Choroid plexus epithelial cell (primary cell): Measurements from ENCODE around the gene SLC8A1.
"Not testable (repeated sequence)": the region's sequence is repeated elsewhere in the genome, so short reads cannot be mapped to it uniquely, and the experiment has no call there.

Source experiments
- DNase-seq: peaks from one replicate; pipeline ENCODE4 v3.0.0-alpha.2; 2010; ENCODE audit warnings: low read depth
- H3K4me3 ChIP-seq: 2 replicates; pipeline ENCODE4 v1.5.1; 2011; ENCODE audit warnings: low read depth, mild to moderate bottlenecking, control low read depth, low read length, moderate library complexity
- CTCF ChIP-seq: conservative IDR thresholded peaks from 2 replicates; pipeline ENCODE4 v1.5.1; 2011; ENCODE audit warnings: low read depth, mild to moderate bottlenecking, control low read depth, inconsistent platforms, low read length, moderate library complexity

Gene SLC8A1

GRCh38 chr2:40087927-40088326 is 364.0 kb downstream of the SLC8A1 start:
- no peak for DNase-seq
- TF ChIP-seq CTCF, result no peak
- H3K4me3 ChIP-seq, result no peak overlapping the region

GRCh38 chr2:40087434-40087833 is 364.5 kb downstream of the SLC8A1 start:
- H3K4me3 ChIP-seq, result no peak overlapping the region
- DNase-seq, result no peak
- no peak for TF ChIP-seq CTCF

GRCh38 chr2:40085786-40086185 is 366.1 kb downstream of the SLC8A1 start:
- DNase-seq, result no peak
- H3K4me3 ChIP-seq, result no peak overlapping the region
- no peak for TF ChIP-seq CTCF

GRCh38 chr2:40073336-40073735 is 378.6 kb downstream of the SLC8A1 start:
- H3K4me3 ChIP-seq, DNase-seq: not testable (repeated sequence)

- no peak for DNase-seq
- H3K4me3 ChIP-seq, result no peak overlapping the region
- TF ChIP-seq CTCF, result no peak
These were observed 379.3 kb downstream of the SLC8A1 start for GRCh38 chr2:40072442-40073232.

- no peak for DNase-seq
- TF ChIP-seq CTCF, result no peak
- no peak overlapping the region for H3K4me3 ChIP-seq
These were observed 389.5 kb downstream of the SLC8A1 start for GRCh38 chr2:40062381-40062780.

- no peak for TF ChIP-seq CTCF
- no peak overlapping the region for H3K4me3 ChIP-seq
- DNase-seq, result no peak
These were observed 402.1 kb downstream of the SLC8A1 start for GRCh38 chr2:40049781-40050180.
